Fibroblast of lung (primary cell): ENCODE results near the gene INTS6L.

ENCODE experiments used
- EZH2 ChIP-seq: IDR thresholded peaks from 2 replicates; pipeline ENCODE4 v1.5.1; 2012; ENCODE audit warnings: low read length, control low read depth, mild to moderate bottlenecking; ENCODE audit errors: missing control alignments
- TF ChIP-seq, protein P1 (sequence below), 2 donors: IDR thresholded peaks in 1 of 2; conservative IDR thresholded peaks in 1 of 2; 1 replicate in 1 of 2; 2 replicates in 1 of 2; pipeline ENCODE4 v1.5.1; 2011 to 2012; ENCODE audit warnings: low read length in 2 of 2, control low read depth in 1 of 2, inconsistent platforms in 1 of 2, low read depth in 1 of 2, mild to moderate bottlenecking in 1 of 2

DNA sequence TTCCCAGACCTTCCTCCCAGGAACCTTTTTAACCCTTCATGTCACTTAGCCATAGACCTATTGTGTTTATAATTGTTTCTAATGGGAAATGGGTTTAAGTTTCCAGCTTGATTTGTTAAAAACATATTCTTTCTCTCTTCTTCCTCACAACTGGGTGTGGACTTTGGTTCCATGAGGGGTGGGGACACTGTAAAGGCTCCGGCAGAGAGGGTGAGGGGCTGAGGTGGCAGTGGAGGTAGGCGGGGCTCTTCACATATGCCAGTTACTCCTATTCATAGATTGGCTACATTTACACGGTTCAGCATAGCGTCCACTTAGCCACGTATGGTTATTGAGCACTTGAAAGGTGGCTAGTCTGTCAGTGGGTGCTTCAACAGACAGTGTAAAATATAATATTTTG is 7.8 kb downstream of the INTS6L start:
- TF ChIP-seq, protein P1, sequence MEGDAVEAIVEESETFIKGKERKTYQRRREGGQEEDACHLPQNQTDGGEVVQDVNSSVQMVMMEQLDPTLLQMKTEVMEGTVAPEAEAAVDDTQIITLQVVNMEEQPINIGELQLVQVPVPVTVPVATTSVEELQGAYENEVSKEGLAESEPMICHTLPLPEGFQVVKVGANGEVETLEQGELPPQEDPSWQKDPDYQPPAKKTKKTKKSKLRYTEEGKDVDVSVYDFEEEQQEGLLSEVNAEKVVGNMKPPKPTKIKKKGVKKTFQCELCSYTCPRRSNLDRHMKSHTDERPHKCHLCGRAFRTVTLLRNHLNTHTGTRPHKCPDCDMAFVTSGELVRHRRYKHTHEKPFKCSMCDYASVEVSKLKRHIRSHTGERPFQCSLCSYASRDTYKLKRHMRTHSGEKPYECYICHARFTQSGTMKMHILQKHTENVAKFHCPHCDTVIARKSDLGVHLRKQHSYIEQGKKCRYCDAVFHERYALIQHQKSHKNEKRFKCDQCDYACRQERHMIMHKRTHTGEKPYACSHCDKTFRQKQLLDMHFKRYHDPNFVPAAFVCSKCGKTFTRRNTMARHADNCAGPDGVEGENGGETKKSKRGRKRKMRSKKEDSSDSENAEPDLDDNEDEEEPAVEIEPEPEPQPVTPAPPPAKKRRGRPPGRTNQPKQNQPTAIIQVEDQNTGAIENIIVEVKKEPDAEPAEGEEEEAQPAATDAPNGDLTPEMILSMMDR (conservative IDR thresholded peaks at IDR 0.05 in 1 of 2, IDR thresholded peaks at IDR 0.05 in 1 of 2; ENCODE audit: low read depth in 1 of 2, low read length in 2 of 2), result no peak
- no peak for TF ChIP-seq EZH2
